ENCODE data around the gene KCNF1.

DNA sequence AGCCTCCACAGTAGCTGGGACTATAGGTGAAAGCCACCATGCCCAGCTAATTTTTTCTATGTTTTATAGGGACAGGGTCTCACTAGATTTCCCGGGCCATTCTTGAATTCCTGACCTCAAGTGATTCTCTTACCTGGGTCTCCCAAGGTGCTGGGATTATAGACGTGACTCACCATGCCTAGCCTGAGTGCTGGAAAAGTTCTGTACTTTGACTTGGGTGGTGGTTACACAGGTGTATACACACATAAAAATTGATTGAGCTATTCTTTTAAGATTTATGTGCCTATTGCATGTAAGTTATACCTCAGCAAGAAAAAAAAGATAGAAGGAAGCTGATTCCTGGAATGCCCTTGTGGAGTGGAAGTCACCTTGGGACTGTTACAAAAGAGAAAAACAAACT lies 34.8 kb upstream of the KCNF1 start:
- TF ChIP-seq TAF1 (IDR thresholded peaks at IDR 0.05; ENCODE audit: borderline replicate concordance, low read depth, low read length) (no peak), POLR2A (IDR thresholded peaks at IDR 0.05; ENCODE audit: low read depth, low read length) (no peak), POLR2AphosphoS5 (IDR thresholded peaks at IDR 0.05; ENCODE audit: low read depth, low read length) (no peak)

All from GM12892 (cell line).